ENCODE measurements around the gene NOSTRIN. TPM values are rescaled to one million over a fixed set of nuclear protein-coding genes. Genes with fewer than 3 reads are reported as not detected.
A peak's percentile ranks its signal among the peaks of the same experiment; 100 is the strongest.

Gene NOSTRIN
- total RNA-seq, 4 donors from 2014 or later: 12.5 to 22.5 (median 16.1) TPM

- no peaks in the 10 kb centered on the region for H3K4me1 ChIP-seq
- H3K27ac ChIP-seq: no peak overlapping the region
- H3K4me3 ChIP-seq: no peak overlapping the region
- no peaks in the 10 kb centered on the region for H3K27me3 ChIP-seq
- TF ChIP-seq POLR2A (IDR thresholded peaks at IDR 0.05) (no peak), POLR2AphosphoS5 (IDR thresholded peaks at IDR 0.05) (no peak), CTCF (IDR thresholded peaks at IDR 0.05) (no peak), EP300 (IDR thresholded peaks at IDR 0.05) (no peak)
- ATAC-seq: no peak
- H3K9me3 ChIP-seq: peaks cover 0 to 6% (median 0%) of the 10 kb centered on the region in 3 donors
- WGBS, 2 donors (ENCODE audit: low coverage in 1 of 2): 94 to 100% methylated on average over 2 of the region's 2 CpGs
- H3K36me3 ChIP-seq: peaks cover 0 to 20% of the 10 kb centered on the region in 2 donors
These were observed 29.3 kb upstream of the NOSTRIN start for GRCh38 chr2:168773128-168773527.

- WGBS, 2 donors (ENCODE audit: low coverage in 1 of 2): 52 to 59% methylated on average over 7 to 9 of the region's 9 CpGs
- ATAC-seq: no peak
- Histone ChIP-seq H3K27me3 (no peaks in the 10 kb centered on the region), H3K36me3 (peaks cover 0 to 16% of the 10 kb centered on the region in 2 donors), H3K4me1 (no peaks in the 10 kb centered on the region), H3K9me3 (peaks cover 0 to 6% (median 0%) of the 10 kb centered on the region in 3 donors), H3K4me3 (no peak overlapping the region), H3K27ac (no peak overlapping the region)
- TF ChIP-seq CTCF (IDR thresholded peaks at IDR 0.05): peak in 2 of 4 experiments; percentile 46 to 62
- no peak for TF ChIP-seq EP300 (IDR thresholded peaks at IDR 0.05)
These were observed 28.5 kb upstream of the NOSTRIN start for GRCh38 chr2:168773719-168774521.

GRCh38 chr2:168775837-168776236, 26.6 kb upstream of the NOSTRIN start:
- Histone ChIP-seq H3K9me3 (peaks cover 0 to 6% (median 0%) of the 10 kb centered on the region in 3 donors), H3K36me3 (peaks cover 0 to 7% of the 10 kb centered on the region in 2 donors), H3K4me1 (no peaks in the 10 kb centered on the region), H3K27me3 (no peaks in the 10 kb centered on the region), H3K4me3 (no peak overlapping the region), H3K27ac (no peak overlapping the region)
- ATAC-seq: no peak
- WGBS, 2 donors (ENCODE audit: low coverage in 1 of 2): 0% methylated on average over 1 of the region's 1 CpG
- TF ChIP-seq POLR2A (IDR thresholded peaks at IDR 0.05) (no peak), POLR2AphosphoS5 (IDR thresholded peaks at IDR 0.05) (no peak), EP300 (IDR thresholded peaks at IDR 0.05) (no peak)

- TF ChIP-seq POLR2AphosphoS5 (IDR thresholded peaks at IDR 0.05) (no peak), EP300 (IDR thresholded peaks at IDR 0.05) (no peak), POLR2A (IDR thresholded peaks at IDR 0.05) (no peak), CTCF (IDR thresholded peaks at IDR 0.05) (no peak)
- ATAC-seq: peak; percentile 51
- H3K4me1 ChIP-seq: no peaks in the 10 kb centered on the region
- H3K36me3 ChIP-seq: no peaks in the 10 kb centered on the region
- no peaks in the 10 kb centered on the region for H3K27me3 ChIP-seq
- H3K9me3 ChIP-seq: peaks cover 0 to 5% (median 0%) of the 10 kb centered on the region in 3 donors
- WGBS, 2 donors (ENCODE audit: low coverage in 1 of 2): 50 to 57% methylated on average over 1 of the region's 1 CpG
- peak overlapping the region in 1 of 4 donors; percentile 43 for H3K27ac ChIP-seq
- H3K4me3 ChIP-seq: no peak overlapping the region
These were observed 21.8 kb upstream of the NOSTRIN start for GRCh38 chr2:168780669-168781071.

GRCh38 chr2:168781191-168781817, 21.1 kb upstream of the NOSTRIN start:
- 87 to 94% methylated on average over 2 of the region's 2 CpGs for WGBS, 2 donors (ENCODE audit: low coverage in 1 of 2)
- Histone ChIP-seq H3K27ac (peak overlapping the region in 1 of 4 donors; percentile 43), H3K4me1 (no peaks in the 10 kb centered on the region), H3K27me3 (no peaks in the 10 kb centered on the region), H3K4me3 (no peak overlapping the region), H3K9me3 (no peaks in the 10 kb centered on the region), H3K36me3 (no peaks in the 10 kb centered on the region)
- no peak for ATAC-seq
- no peak for TF ChIP-seq POLR2AphosphoS5 (IDR thresholded peaks at IDR 0.05)
- TF ChIP-seq CTCF (IDR thresholded peaks at IDR 0.05): no peak
- TF ChIP-seq POLR2A (IDR thresholded peaks at IDR 0.05): no peak
- no peak for TF ChIP-seq EP300 (IDR thresholded peaks at IDR 0.05)

Data from gastroesophageal sphincter (tissue), 4 donors.